HG03280 (cell line): Measurements from ENCODE around the gene ABCA7.

Experiments
- ATAC-seq: cut with Tn5 transposase; IDR thresholded peaks from one replicate; pipeline ENCODE4 v1.9.1; 2021; ENCODE audit warnings: mild to moderate bottlenecking, moderate library complexity; ENCODE audit not compliant: unreplicated experiment

The ABCA7 gene

GRCh38 chr19:1001538-1002166 is 38.3 kb upstream of the ABCA7 start:
- no peak for ATAC-seq

GRCh38 chr19:1002600-1002999 is 37.3 kb upstream of the ABCA7 start:
- ATAC-seq, result no peak

GRCh38 chr19:1003283-1003682 is 36.6 kb upstream of the ABCA7 start:
- ATAC-seq, result no peak

GRCh38 chr19:1004204-1004802 is 35.6 kb upstream of the ABCA7 start:
- ATAC-seq, result no peak

- ATAC-seq, result no peak
Observed at GRCh38 chr19:1004803-1005664, 34.9 kb upstream of the ABCA7 start.

- ATAC-seq, result no peak
Observed at GRCh38 chr19:1006711-1007398, 33.1 kb upstream of the ABCA7 start.

- ATAC-seq, result no peak
Observed at GRCh38 chr19:1007399-1008251, 32.3 kb upstream of the ABCA7 start.

GRCh38 chr19:1008268-1009040 is 31.5 kb upstream of the ABCA7 start:
- no peak for ATAC-seq

GRCh38 chr19:1009041-1009980 is 30.6 kb upstream of the ABCA7 start:
- ATAC-seq, result no peak

- ATAC-seq, result no peak
Observed at GRCh38 chr19:1009981-1010538, 29.8 kb upstream of the ABCA7 start.

GRCh38 chr19:1010586-1011510 is 29.1 kb upstream of the ABCA7 start:
- ATAC-seq, result no peak

GRCh38 chr19:1011831-1012333 is 28.0 kb upstream of the ABCA7 start:
- no peak for ATAC-seq

- ATAC-seq, result no peak
Observed at GRCh38 chr19:1012334-1012733, 27.6 kb upstream of the ABCA7 start.

- ATAC-seq, result no peak
Observed at GRCh38 chr19:1013218-1013617, 26.7 kb upstream of the ABCA7 start.

- no peak for ATAC-seq
Observed at GRCh38 chr19:1014161-1015060, 25.5 kb upstream of the ABCA7 start.
